ENCODE results near the gene FAM110A.

The FAM110A gene

GRCh38 chr20:829551-829950, 4.0 kb upstream of the FAM110A start:
- no peak overlapping the region for H3K9ac ChIP-seq (ENCODE audit: low read depth, low read length)

GRCh38 chr20:830011-830521, 3.4 kb upstream of the FAM110A start:
- no peaks in the 10 kb centered on the region for H3K9me3 ChIP-seq (ENCODE audit: control insufficient read depth, insufficient read depth, low read length)
- H3K36me3 ChIP-seq (ENCODE audit: insufficient read depth, low read length), result no peaks in the 10 kb centered on the region
- H3K9ac ChIP-seq (ENCODE audit: low read depth, low read length), result no peak overlapping the region
- no peaks in the 10 kb centered on the region for H3K4me1 ChIP-seq (ENCODE audit: insufficient read depth, low read length)

More at GRCh38 chr20:829551-829950, 4.0 kb upstream of the FAM110A start:
- no peaks in the 10 kb centered on the region for H3K4me1 ChIP-seq (ENCODE audit: insufficient read depth, low read length)
- no peaks in the 10 kb centered on the region for H3K36me3 ChIP-seq (ENCODE audit: insufficient read depth, low read length)
- H3K9me3 ChIP-seq (ENCODE audit: control insufficient read depth, insufficient read depth, low read length), result no peaks in the 10 kb centered on the region

GRCh38 chr20:831251-831650, 2.3 kb upstream of the FAM110A start:
- Histone ChIP-seq H3K4me1 (ENCODE audit: insufficient read depth, low read length) (no peaks in the 10 kb centered on the region), H3K9ac (ENCODE audit: low read depth, low read length) (no peak overlapping the region), H3K9me3 (ENCODE audit: control insufficient read depth, insufficient read depth, low read length) (no peaks in the 10 kb centered on the region), H3K36me3 (ENCODE audit: insufficient read depth, low read length) (no peaks in the 10 kb centered on the region)

GRCh38 chr20:831956-832355, 1.6 kb upstream of the FAM110A start:
- no peaks in the 10 kb centered on the region for H3K4me1 ChIP-seq (ENCODE audit: insufficient read depth, low read length)
- no peaks in the 10 kb centered on the region for H3K36me3 ChIP-seq (ENCODE audit: insufficient read depth, low read length)
- no peaks in the 10 kb centered on the region for H3K9me3 ChIP-seq (ENCODE audit: control insufficient read depth, insufficient read depth, low read length)
- no peak overlapping the region for H3K9ac ChIP-seq (ENCODE audit: low read depth, low read length)

- H3K36me3 ChIP-seq (ENCODE audit: insufficient read depth, low read length), result no peaks in the 10 kb centered on the region
- peak overlapping the region; percentile 80; the same call in 1 of the 2 replicates for H3K9ac ChIP-seq (ENCODE audit: low read depth, low read length)
- H3K4me1 ChIP-seq (ENCODE audit: insufficient read depth, low read length), result no peaks in the 10 kb centered on the region
- H3K9me3 ChIP-seq (ENCODE audit: control insufficient read depth, insufficient read depth, low read length), result no peaks in the 10 kb centered on the region
Observed at GRCh38 chr20:833121-833449, 430 bp upstream of the FAM110A start.

- Histone ChIP-seq H3K9ac (ENCODE audit: low read depth, low read length) (peak overlapping the region; percentile 80; the same call in 1 of the 2 replicates), H3K36me3 (ENCODE audit: insufficient read depth, low read length) (no peaks in the 10 kb centered on the region), H3K9me3 (ENCODE audit: control insufficient read depth, insufficient read depth, low read length) (no peaks in the 10 kb centered on the region), H3K4me1 (ENCODE audit: insufficient read depth, low read length) (no peaks in the 10 kb centered on the region)
Observed at GRCh38 chr20:834151-834746, 734 bp downstream of the FAM110A start.

- Histone ChIP-seq H3K4me1 (ENCODE audit: insufficient read depth, low read length) (no peaks in the 10 kb centered on the region), H3K9ac (ENCODE audit: low read depth, low read length) (no peak overlapping the region), H3K36me3 (ENCODE audit: insufficient read depth, low read length) (no peaks in the 10 kb centered on the region), H3K9me3 (ENCODE audit: control insufficient read depth, insufficient read depth, low read length) (no peaks in the 10 kb centered on the region)
Observed at GRCh38 chr20:835608-836045, 2.1 kb downstream of the FAM110A start.

GRCh38 chr20:836190-836589, 2.7 kb downstream of the FAM110A start:
- H3K36me3 ChIP-seq (ENCODE audit: insufficient read depth, low read length), result no peaks in the 10 kb centered on the region
- H3K9me3 ChIP-seq (ENCODE audit: control insufficient read depth, insufficient read depth, low read length), result no peaks in the 10 kb centered on the region
- no peaks in the 10 kb centered on the region for H3K4me1 ChIP-seq (ENCODE audit: insufficient read depth, low read length)
- H3K9ac ChIP-seq (ENCODE audit: low read depth, low read length), result no peak overlapping the region

- Histone ChIP-seq H3K4me1 (ENCODE audit: insufficient read depth, low read length) (peaks cover 6% of the 10 kb centered on the region; the same call in 1 of the 2 replicates), H3K36me3 (ENCODE audit: insufficient read depth, low read length) (no peaks in the 10 kb centered on the region), H3K9me3 (ENCODE audit: control insufficient read depth, insufficient read depth, low read length) (no peaks in the 10 kb centered on the region), H3K9ac (ENCODE audit: low read depth, low read length) (no peak overlapping the region)
Observed at GRCh38 chr20:839015-839414, 5.5 kb downstream of the FAM110A start.

GRCh38 chr20:839626-840025, 6.1 kb downstream of the FAM110A start:
- Histone ChIP-seq H3K9me3 (ENCODE audit: control insufficient read depth, insufficient read depth, low read length) (no peaks in the 10 kb centered on the region), H3K36me3 (ENCODE audit: insufficient read depth, low read length) (no peaks in the 10 kb centered on the region), H3K9ac (ENCODE audit: low read depth, low read length) (no peak overlapping the region), H3K4me1 (ENCODE audit: insufficient read depth, low read length) (peaks cover 8% of the 10 kb centered on the region; the same call in 1 of the 2 replicates)

GRCh38 chr20:840503-840857, 7.0 kb downstream of the FAM110A start:
- peak overlapping the region; percentile 76; the same call in 1 of the 2 replicates for H3K9ac ChIP-seq (ENCODE audit: low read depth, low read length)
- H3K9me3 ChIP-seq (ENCODE audit: control insufficient read depth, insufficient read depth, low read length), result no peaks in the 10 kb centered on the region
- no peaks in the 10 kb centered on the region for H3K36me3 ChIP-seq (ENCODE audit: insufficient read depth, low read length)
- peaks cover 9% of the 10 kb centered on the region; the same call in 1 of the 2 replicates for H3K4me1 ChIP-seq (ENCODE audit: insufficient read depth, low read length)

GRCh38 chr20:840858-841567, 7.5 kb downstream of the FAM110A start:
- Histone ChIP-seq H3K4me1 (ENCODE audit: insufficient read depth, low read length) (peaks cover 14% of the 10 kb centered on the region; the same call in 1 of the 2 replicates), H3K9me3 (ENCODE audit: control insufficient read depth, insufficient read depth, low read length) (no peaks in the 10 kb centered on the region), H3K36me3 (ENCODE audit: insufficient read depth, low read length) (no peaks in the 10 kb centered on the region), H3K9ac (ENCODE audit: low read depth, low read length) (peak overlapping the region; percentile 76)

- H3K9me3 ChIP-seq (ENCODE audit: control insufficient read depth, insufficient read depth, low read length), result no peaks in the 10 kb centered on the region
- H3K9ac ChIP-seq (ENCODE audit: low read depth, low read length), result peak overlapping the region; percentile 76
- peaks cover 14% of the 10 kb centered on the region; the same call in 1 of the 2 replicates for H3K4me1 ChIP-seq (ENCODE audit: insufficient read depth, low read length)
- H3K36me3 ChIP-seq (ENCODE audit: insufficient read depth, low read length), result no peaks in the 10 kb centered on the region
Observed at GRCh38 chr20:841568-842546, 8.3 kb downstream of the FAM110A start.

GRCh38 chr20:842547-842940, 9.0 kb downstream of the FAM110A start:
- Histone ChIP-seq H3K36me3 (ENCODE audit: insufficient read depth, low read length) (no peaks in the 10 kb centered on the region), H3K9ac (ENCODE audit: low read depth, low read length) (peak overlapping the region; percentile 76; the same call in 1 of the 2 replicates), H3K9me3 (ENCODE audit: control insufficient read depth, insufficient read depth, low read length) (no peaks in the 10 kb centered on the region), H3K4me1 (ENCODE audit: insufficient read depth, low read length) (peaks cover 21% of the 10 kb centered on the region)
